GM23338 (cell line): Measurements from ENCODE around the gene UNC13A. TPM values are rescaled to one million over a fixed set of nuclear protein-coding genes. Genes with fewer than 3 reads are reported as not detected.

Source experiments
- ATAC-seq: fragments of 200-7000 bp; cut with Tn5 transposase; 3 replicates; pipeline ENCODE4 v1.9.1; 2020
- DNase-seq: peaks from one replicate; pipeline ENCODE4 v3.0.0-alpha.2; 2015; ENCODE audit warnings: low spot score
- H2AFZ ChIP-seq: fragments of 200-600 bp; sonication (generic); 2 replicates; pipeline ENCODE4 v1.8.0; 2016; ENCODE audit warnings: antibody characterized with exemption, mild to moderate bottlenecking, moderate library complexity
- H3F3A ChIP-seq: fragments of 200-600 bp; sonication (generic); replicated peaks from 2 replicates; pipeline ENCODE4 v1.8.0; 2017; ENCODE audit warnings: antibody characterized with exemption, mixed run types, low read depth
- H3K27ac ChIP-seq: fragments of 200-600 bp; sonication (generic); 2 replicates; pipeline ENCODE4 v1.6.1; 2016; ENCODE audit warnings: low read depth
- H3K27me3 ChIP-seq: fragments of 200-600 bp; sonication (generic); 2 replicates; pipeline ENCODE4 v1.8.0; 2016; ENCODE audit warnings: mild to moderate bottlenecking, mixed run types, moderate library complexity; ENCODE audit not compliant: insufficient read depth
- H3K36me3 ChIP-seq: fragments of 200-600 bp; sonication (generic); 2 replicates; pipeline ENCODE4 v1.8.0; 2016; ENCODE audit warnings: mild to moderate bottlenecking; ENCODE audit not compliant: insufficient read depth
- H3K4me1 ChIP-seq: fragments of 200-600 bp; sonication (generic); 2 replicates; pipeline ENCODE4 v1.8.0; 2016; ENCODE audit warnings: mild to moderate bottlenecking, moderate library complexity; ENCODE audit not compliant: insufficient read depth
- H3K4me2 ChIP-seq: fragments of 200-600 bp; sonication (generic); 2 replicates; pipeline ENCODE4 v1.7.1; 2017; ENCODE audit warnings: mixed run types
- H3K4me3 ChIP-seq: fragments of 200-600 bp; sonication (generic); 2 replicates; pipeline ENCODE4 v1.6.1; 2016; ENCODE audit warnings: mixed run types
- H3K79me2 ChIP-seq: fragments of 200-600 bp; sonication (generic); replicated peaks from 2 replicates; pipeline ENCODE4 v1.8.0; 2017; ENCODE audit warnings: mild to moderate bottlenecking; ENCODE audit not compliant: insufficient read depth
- H3K9me2 ChIP-seq: fragments of 200-600 bp; sonication (generic); 2 replicates; pipeline ENCODE4 v1.8.0; 2017; ENCODE audit not compliant: insufficient read depth
- H4K20me1 ChIP-seq: fragments of 200-600 bp; sonication (generic); replicated peaks from 2 replicates; pipeline ENCODE4 v1.8.0; 2017; ENCODE audit warnings: mild to moderate bottlenecking; ENCODE audit not compliant: insufficient read depth
- H3K27ac Mint-ChIP-seq: 2 replicates; pipeline ENCODE4 v1.8.0; 2020; ENCODE audit warnings: inconsistent platforms, mild to moderate bottlenecking, moderate library complexity, mixed read lengths
- H3K27me3 Mint-ChIP-seq: 3 replicates; pipeline ENCODE4 v1.8.0; 2022; ENCODE audit warnings: low read depth, mild to moderate bottlenecking, moderate library complexity, mixed read lengths, inconsistent platforms; ENCODE audit not compliant: insufficient read depth, poor library complexity
- H3K36me3 Mint-ChIP-seq: 3 replicates; pipeline ENCODE4 v1.8.0; 2021; ENCODE audit warnings: low read depth, mild to moderate bottlenecking, inconsistent platforms, moderate library complexity, mixed read lengths
- H3K4me1 Mint-ChIP-seq: 3 replicates; pipeline ENCODE4 v1.8.0; 2020; ENCODE audit warnings: mild to moderate bottlenecking, inconsistent platforms, mixed read lengths
- H3K4me3 Mint-ChIP-seq: 3 replicates; pipeline ENCODE4 v1.8.0; 2021; ENCODE audit warnings: moderate library complexity, mild to moderate bottlenecking, inconsistent platforms, mixed read lengths
- H3K9me3 Mint-ChIP-seq: 3 replicates; pipeline ENCODE4 v1.8.0; 2020; ENCODE audit warnings: moderate library complexity, mild to moderate bottlenecking, inconsistent platforms, mixed read lengths
- CREB1 ChIP-seq: fragments of 250-450 bp; sonication (Bioruptor Pico); IDR thresholded peaks from 2 replicates; pipeline ENCODE4 v1.5.0; 2020; ENCODE audit warnings: low read depth, mild to moderate bottlenecking, moderate library complexity
- CTCF ChIP-seq, 2 experiments: fragments of 200-600 bp in 1 of 2; sonication (generic) in 1 of 2; conservative IDR thresholded peaks; 2 replicates each; pipeline versions ENCODE4 v1.5.1 to v1.6.1; 2016 to 2017; ENCODE audit warnings: antibody characterized with exemption in 2 of 2, low read depth in 2 of 2, mild to moderate bottlenecking in 2 of 2, moderate library complexity in 1 of 2
- EZH2 ChIP-seq: fragments of 200-600 bp; sonication (generic); IDR thresholded peaks from one replicate; pipeline ENCODE4 v1.8.0; 2017; ENCODE audit warnings: antibody characterized with exemption, mild to moderate bottlenecking, low read depth; ENCODE audit not compliant: unreplicated experiment
- EZH2phosphoT487 ChIP-seq: fragments of 200-600 bp; sonication (generic); IDR thresholded peaks from one replicate; pipeline ENCODE4 v1.8.1; 2018; ENCODE audit warnings: antibody characterized with exemption; ENCODE audit not compliant: unreplicated experiment
- JUNB ChIP-seq: IDR thresholded peaks from one replicate; pipeline ENCODE4 v1.6.1; 2016; ENCODE audit warnings: antibody characterized with exemption; ENCODE audit not compliant: unreplicated experiment
- NANOG ChIP-seq: IDR thresholded peaks from 2 replicates; pipeline ENCODE4 v1.6.1; 2016; ENCODE audit warnings: antibody characterized with exemption, borderline replicate concordance
- POLR2AphosphoS5 ChIP-seq: IDR thresholded peaks from 2 replicates; pipeline ENCODE4 v1.6.1; 2016; ENCODE audit warnings: antibody characterized with exemption, low read depth
- STAT1 ChIP-seq: IDR thresholded peaks from one replicate; pipeline ENCODE4 v1.6.1; 2016; ENCODE audit warnings: antibody characterized with exemption; ENCODE audit not compliant: unreplicated experiment
- ZNF114 ChIP-seq: fragments of 250-450 bp; sonication (Bioruptor Pico); IDR thresholded peaks from 2 replicates; pipeline ENCODE4 v1.5.0; 2020; ENCODE audit warnings: mild to moderate bottlenecking, moderate library complexity
- ZNF331 ChIP-seq: fragments of 250-450 bp; sonication (Bioruptor Pico); IDR thresholded peaks from 2 replicates; pipeline ENCODE4 v1.5.0; 2020; ENCODE audit warnings: low read depth, mild to moderate bottlenecking, moderate library complexity
- ZNF462 ChIP-seq: fragments of 250-450 bp; sonication (Bioruptor Pico); IDR thresholded peaks from 2 replicates; pipeline ENCODE4 v1.5.0; 2020; ENCODE audit warnings: mild to moderate bottlenecking, moderate library complexity
- polyA plus RNA-seq: library from polyadenylated mRNA; unstranded; fragments of >200 nt; fragmentation: Nextera tagmentation; extraction: Ambion mirVana; gene quantifications from 2 replicates; pipeline ENCODE4 v1.2.1, GENCODE V29; 2016
- total RNA-seq: library from RNA; depleted of rRNA; stranded (reverse); fragments of >200 nt; shearing (Covaris generic); gene quantifications from 2 replicates; pipeline ENCODE4 v1.2.3, GENCODE V29; 2014
- TF ChIP-seq, protein P1 (sequence below): IDR thresholded peaks from 2 replicates; pipeline ENCODE4 v1.6.1; 2016; ENCODE audit warnings: antibody characterized with exemption
- TF ChIP-seq, protein P2 (sequence below): IDR thresholded peaks from one replicate; pipeline ENCODE4 v1.6.1; 2018; ENCODE audit warnings: antibody characterized with exemption; ENCODE audit not compliant: unreplicated experiment

Gene UNC13A
- total and polyA plus RNA-seq, 2 experiments from 2014 or later, result 9.5 to 30.4 TPM

- H3K4me1 ChIP-seq, result peaks cover 20% of the 10 kb centered on the region
- no peak overlapping the region for H2AFZ ChIP-seq
- Mint-ChIP-seq H3K27ac (no peak overlapping the region), H3K4me1 (peaks cover 30% of the 10 kb centered on the region), H3K9me3 (0 out of 3 replicates have a peak, but pooled peaks cover 2% of the 10 kb centered on the region), H3K27me3 (peaks cover 19% of the 10 kb centered on the region), H3K4me3 (no peak overlapping the region; the same call in 2 of the 3 replicates), H3K36me3 (peaks cover 18% of the 10 kb centered on the region)
- H3K27ac ChIP-seq, result no peak overlapping the region
- no peak overlapping the region for H3K4me3 ChIP-seq
- H3K79me2 ChIP-seq, result peaks cover 65% of the 10 kb centered on the region
- H4K20me1 ChIP-seq, result peaks cover 21% of the 10 kb centered on the region
- TF ChIP-seq ZNF462 (CRISPR knock-in tag) (no peak), NANOG (no peak), ZNF331 (no peak), EZH2 (no peak), CREB1 (CRISPR knock-in tag) (no peak), EZH2phosphoT487 (no peak), JUNB (no peak), POLR2AphosphoS5 (no peak), CTCF (conservative IDR thresholded peaks at IDR 0.05; ENCODE audit: low read depth in 2 of 2) (no peak), ZNF114 (no peak), STAT1 (no peak)
- TF ChIP-seq, protein P1, sequence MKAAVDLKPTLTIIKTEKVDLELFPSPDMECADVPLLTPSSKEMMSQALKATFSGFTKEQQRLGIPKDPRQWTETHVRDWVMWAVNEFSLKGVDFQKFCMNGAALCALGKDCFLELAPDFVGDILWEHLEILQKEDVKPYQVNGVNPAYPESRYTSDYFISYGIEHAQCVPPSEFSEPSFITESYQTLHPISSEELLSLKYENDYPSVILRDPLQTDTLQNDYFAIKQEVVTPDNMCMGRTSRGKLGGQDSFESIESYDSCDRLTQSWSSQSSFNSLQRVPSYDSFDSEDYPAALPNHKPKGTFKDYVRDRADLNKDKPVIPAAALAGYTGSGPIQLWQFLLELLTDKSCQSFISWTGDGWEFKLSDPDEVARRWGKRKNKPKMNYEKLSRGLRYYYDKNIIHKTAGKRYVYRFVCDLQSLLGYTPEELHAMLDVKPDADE, result no peak
- TF ChIP-seq, protein P2, sequence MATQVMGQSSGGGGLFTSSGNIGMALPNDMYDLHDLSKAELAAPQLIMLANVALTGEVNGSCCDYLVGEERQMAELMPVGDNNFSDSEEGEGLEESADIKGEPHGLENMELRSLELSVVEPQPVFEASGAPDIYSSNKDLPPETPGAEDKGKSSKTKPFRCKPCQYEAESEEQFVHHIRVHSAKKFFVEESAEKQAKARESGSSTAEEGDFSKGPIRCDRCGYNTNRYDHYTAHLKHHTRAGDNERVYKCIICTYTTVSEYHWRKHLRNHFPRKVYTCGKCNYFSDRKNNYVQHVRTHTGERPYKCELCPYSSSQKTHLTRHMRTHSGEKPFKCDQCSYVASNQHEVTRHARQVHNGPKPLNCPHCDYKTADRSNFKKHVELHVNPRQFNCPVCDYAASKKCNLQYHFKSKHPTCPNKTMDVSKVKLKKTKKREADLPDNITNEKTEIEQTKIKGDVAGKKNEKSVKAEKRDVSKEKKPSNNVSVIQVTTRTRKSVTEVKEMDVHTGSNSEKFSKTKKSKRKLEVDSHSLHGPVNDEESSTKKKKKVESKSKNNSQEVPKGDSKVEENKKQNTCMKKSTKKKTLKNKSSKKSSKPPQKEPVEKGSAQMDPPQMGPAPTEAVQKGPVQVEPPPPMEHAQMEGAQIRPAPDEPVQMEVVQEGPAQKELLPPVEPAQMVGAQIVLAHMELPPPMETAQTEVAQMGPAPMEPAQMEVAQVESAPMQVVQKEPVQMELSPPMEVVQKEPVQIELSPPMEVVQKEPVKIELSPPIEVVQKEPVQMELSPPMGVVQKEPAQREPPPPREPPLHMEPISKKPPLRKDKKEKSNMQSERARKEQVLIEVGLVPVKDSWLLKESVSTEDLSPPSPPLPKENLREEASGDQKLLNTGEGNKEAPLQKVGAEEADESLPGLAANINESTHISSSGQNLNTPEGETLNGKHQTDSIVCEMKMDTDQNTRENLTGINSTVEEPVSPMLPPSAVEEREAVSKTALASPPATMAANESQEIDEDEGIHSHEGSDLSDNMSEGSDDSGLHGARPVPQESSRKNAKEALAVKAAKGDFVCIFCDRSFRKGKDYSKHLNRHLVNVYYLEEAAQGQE, result no peak
- ATAC-seq, result no peak
- H3K9me2 ChIP-seq, result no peaks in the 10 kb centered on the region
- no peaks in the 10 kb centered on the region for H3K36me3 ChIP-seq
- H3K4me2 ChIP-seq, result no peak overlapping the region
- peaks cover 3% of the 10 kb centered on the region; the same call in 1 of the 2 replicates for H3K27me3 ChIP-seq
- peaks cover 12% of the 10 kb centered on the region; the same call in 1 of the 2 replicates for H3F3A ChIP-seq
- no peak for DNase-seq
Measured at GRCh38 chr19:17684256-17684655, 3.9 kb downstream of the UNC13A start.
